GM18858 (cell line): Measurements from ENCODE around the gene CCNT2.
"Not testable (repeated sequence)": the region's sequence is repeated elsewhere in the genome, so short reads cannot be mapped to it uniquely, and the experiment has no call there.

ENCODE experiments used
- ATAC-seq: cut with Tn5 transposase; IDR thresholded peaks from one replicate; pipeline ENCODE4 v1.9.1; 2021; ENCODE audit not compliant: unreplicated experiment

The CCNT2 gene

DNA sequence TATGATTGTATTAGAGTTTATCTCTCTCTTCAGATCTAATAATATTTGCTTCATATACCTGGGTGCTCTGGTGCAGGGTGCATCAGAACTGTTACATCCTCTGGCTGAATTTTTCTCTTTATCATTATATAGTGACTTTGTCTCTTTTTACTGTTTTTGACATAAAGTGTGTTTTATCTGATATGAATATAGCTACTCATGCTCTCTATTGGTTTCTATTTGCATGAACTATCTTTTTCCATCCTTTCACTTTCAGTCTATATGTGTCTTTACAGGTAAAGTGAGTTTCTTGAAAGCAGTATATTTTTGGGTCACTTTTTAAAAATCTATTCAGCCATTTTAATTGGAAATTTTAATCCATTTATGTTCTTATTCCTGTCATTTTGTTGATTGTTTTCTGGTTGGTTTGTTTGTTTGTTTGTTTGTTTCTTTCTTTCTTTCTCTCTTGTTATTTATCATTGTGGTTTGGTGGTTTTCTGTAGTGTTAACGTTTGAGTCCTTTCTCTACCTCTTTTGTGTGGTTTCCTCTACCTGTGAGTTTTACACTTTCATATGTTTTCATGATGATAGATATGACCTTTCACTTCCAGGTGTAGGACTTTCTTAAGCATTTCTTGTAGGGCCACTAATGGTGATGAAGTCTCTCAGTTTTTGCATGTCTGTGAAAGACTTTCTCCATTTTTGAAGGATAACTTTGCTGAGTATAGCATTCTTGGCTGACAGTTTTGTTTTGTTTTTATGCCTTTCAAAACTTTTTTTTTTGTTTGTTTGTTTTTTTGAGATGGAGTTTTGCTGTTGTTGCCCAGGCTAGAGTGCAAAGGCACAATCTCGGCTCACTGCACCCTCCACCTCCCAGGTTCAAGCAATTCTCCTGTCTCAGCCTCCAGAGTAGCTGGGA lies 54.9 kb downstream of the CCNT2 start:
- ATAC-seq = no peak

DNA sequence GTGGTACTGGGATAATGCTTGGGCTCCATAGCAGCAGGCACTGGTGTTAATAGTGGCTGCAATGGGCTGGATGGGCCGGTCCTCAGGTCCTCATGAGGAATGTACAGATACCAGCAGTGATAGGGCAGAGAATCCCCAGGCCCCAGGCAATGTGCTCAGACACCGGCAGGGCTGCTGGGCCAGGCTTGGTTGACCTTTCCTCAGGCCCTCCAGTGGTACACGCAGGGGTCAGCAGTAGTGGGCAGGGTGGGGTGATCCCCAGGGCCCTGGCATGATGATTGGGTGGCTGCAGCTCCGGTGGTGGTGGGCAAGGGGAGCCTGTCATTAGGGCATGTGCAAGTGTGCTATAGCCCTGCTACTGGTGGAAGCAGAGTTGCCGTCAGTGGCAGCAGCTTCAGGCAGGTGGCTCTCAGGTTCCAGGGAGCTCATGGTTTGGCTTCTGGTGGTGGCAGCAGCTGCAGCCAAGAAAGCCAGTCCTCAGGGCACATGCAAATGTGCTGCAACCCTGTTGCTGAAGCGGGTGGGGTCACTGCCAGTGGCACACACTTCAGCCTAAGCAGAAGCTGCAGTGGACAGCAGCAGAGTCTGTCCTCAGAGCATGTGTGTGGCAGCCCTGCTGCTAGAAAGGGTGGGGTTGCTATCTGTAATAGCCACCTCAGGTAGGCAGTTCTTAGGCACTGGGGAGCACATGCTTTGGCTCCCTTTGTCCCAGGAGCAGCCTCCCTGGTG lies 56.8 kb downstream of the CCNT2 start:
- no peak for ATAC-seq

DNA sequence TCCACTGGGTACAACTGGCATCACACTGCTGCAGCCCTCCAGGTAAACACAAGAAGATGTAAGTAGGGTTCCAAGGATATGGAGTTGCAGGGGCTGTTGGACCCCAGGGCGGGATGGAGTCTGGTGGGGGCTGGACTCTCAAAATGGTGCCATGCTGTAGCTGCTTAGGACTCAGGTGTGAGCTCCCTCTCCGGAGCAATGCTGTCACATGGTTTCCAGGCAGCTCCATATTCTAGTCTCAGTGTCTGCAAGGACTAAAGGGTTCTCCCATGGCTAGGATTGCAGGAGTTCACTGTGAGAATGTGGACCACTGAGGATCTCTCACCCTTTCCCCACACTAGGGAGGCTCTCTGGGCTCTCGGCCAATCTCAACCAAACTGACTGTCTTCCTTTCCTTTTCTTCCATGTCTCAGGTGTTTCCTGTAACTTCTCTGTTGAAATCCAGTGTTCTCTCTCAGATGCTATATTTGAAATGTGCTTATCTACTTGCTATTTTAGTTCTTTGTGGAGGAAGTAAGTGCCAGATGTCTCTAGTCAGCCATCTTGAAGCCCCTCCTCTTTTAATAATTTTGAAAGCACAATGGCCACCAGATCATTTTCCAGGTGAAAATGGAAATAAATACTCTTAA lies 57.6 kb downstream of the CCNT2 start:
- no peak for ATAC-seq

DNA sequence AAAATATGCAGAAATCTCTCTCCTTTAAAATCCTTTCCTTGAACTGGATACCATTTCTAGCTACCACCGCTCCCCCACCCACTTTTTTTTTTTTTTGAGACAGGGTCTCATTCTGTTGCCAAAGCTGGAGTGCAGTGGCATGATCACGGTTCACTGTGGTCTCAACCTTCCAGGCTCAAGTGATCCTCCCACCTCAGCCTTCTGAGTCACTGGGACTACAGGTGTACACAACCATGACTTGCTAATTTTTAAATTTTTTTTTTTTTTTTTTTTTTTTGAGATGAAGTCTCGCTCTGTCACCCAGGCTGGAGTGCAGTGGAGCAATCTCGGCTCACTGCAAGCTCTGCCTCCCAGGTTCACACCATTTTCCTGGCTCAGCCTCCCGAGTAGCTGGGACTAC lies 58.5 kb downstream of the CCNT2 start:
- ATAC-seq = not testable (repeated sequence)

DNA sequence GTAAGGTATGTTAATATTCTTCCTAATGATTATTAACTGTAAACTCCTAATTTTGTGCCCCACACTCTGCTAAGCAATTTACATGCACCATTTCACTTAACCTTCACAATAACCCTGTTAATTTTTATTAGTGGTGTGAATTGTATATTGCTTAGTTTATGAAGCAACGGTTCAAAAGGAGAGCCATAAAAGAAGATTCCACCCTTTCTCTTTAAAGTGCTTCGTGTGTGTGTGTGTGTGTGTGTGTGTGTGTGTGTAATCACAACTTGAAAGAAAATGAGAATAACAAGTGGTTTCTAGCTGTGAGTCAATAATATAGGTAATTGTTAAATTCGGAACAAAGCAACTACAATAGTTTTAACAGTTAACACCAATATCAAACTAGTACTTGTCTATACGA lies 60.6 kb downstream of the CCNT2 start:
- no peak for ATAC-seq

DNA sequence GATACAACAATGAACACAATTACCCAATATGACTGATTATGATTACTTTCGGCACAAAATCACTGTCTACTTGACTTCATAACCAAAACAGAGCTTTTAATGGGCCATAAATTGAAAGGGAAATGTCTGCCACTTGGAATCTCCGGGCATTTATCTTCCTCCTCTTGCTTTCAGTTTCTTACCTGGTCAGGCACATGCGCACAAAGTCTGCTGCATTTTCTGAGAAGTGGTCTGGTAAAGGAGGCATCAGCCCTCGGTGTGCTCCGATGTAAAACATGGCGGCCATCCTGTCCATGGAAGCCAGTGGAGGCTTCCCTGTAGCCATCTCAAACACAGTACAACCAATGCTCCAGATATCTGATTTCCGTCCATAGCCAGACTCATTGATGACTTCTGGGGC lies 62.0 kb downstream of the CCNT2 start:
- ATAC-seq = no peak

DNA sequence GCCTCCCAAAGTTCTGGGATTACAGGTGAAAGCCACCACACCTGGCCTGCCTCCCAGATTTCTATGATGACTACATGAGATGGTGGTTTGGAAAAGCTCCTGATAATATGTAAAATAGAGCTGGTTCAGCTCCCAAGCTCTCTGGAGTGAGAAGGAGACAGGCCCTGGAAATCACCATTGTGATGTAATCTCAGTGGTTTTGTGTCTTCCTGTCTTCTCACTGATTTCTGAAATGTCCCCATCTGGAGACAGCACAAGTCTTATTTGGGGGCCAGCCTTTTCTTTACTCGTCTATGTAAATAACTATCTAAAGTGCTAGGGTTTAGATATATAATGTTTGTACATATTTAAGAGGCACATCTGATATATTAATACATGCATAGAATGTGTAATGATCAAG lies 64.0 kb downstream of the CCNT2 start:
- ATAC-seq = no peak

DNA sequence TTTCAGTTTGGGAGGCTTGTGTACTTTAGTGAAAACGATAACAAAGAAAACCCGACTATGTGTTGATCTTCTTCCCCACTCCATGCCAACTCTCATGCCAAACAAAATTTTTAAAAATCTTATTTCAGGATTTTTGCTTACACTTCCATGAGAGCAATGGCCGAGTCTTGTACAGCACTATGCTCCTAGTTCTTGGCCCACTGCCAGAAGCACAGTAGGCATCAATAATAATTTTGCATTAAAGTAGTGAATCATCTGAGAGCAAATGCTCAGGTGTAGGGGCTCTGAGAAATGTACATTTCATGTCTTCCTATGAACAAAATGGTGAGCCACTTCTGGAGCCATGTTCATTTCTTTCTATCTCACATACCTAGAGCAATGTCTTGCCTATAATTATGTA lies 66.4 kb downstream of the CCNT2 start:
- no peak for ATAC-seq

DNA sequence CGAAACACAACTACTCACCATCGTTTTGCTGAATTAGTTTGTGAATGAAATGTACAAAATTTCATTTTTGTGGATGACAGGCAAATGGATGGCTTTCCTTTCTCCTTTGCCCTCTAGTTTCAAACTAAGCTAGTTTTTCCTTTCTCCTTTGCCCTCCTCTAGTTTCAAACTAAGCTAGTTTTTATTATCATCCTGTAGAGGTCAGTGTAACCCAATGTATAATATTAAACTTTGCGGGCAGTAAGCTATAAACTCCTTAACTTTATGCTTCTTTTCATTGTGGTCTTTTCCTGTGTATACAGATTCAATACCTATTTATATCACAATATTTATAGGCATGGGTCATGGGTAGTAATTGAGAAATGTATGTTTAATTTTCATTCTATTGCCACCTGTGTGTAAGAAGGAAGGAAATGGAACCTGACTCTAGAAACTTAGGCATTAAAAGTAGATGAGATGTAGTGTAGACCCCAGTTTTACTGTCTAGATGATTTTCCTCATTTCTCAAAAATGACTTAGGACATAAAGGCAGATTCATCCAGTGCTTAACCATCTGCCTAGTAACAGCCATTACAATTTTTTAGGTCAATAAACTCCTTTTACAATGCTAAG lies 70.5 kb downstream of the CCNT2 start:
- ATAC-seq = no peak

DNA sequence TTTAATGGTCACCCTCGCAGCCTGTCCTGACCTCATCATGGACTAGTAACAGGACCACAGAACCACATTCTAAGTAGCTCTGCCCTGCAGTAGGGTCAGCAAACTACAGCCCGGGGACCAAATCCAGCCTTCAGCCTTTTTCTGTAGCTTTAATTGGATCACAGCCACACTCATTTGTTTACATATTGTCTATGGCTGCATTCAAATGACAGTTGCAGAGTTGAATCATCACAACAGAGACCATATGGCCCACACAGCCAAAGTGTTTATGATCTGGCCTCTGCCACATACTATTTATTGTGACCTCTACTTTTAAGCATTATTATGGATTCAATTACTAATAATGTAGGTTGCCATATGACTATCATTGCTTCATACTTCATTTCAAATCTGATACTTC lies 80.9 kb downstream of the CCNT2 start:
- no peak for ATAC-seq

DNA sequence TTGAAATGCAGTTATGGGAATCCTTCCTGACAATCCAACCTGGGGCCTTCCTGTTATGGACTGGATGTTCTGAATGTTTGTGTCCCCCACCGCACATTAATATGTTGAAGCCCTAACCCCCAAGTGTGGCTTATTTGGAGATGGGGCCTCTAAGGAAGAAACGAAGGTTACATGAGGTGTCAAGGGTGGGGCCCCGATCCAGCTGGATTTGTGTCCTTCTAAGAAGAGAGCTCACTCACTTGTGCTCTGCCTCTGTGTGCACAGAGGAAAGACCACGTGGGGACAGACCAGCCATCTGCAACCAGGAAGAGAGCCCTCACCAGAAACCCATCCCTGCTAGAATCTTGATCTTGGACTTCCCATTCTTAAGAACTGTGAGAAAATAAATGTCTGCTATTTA lies 84.2 kb downstream of the CCNT2 start:
- no peak for ATAC-seq

DNA sequence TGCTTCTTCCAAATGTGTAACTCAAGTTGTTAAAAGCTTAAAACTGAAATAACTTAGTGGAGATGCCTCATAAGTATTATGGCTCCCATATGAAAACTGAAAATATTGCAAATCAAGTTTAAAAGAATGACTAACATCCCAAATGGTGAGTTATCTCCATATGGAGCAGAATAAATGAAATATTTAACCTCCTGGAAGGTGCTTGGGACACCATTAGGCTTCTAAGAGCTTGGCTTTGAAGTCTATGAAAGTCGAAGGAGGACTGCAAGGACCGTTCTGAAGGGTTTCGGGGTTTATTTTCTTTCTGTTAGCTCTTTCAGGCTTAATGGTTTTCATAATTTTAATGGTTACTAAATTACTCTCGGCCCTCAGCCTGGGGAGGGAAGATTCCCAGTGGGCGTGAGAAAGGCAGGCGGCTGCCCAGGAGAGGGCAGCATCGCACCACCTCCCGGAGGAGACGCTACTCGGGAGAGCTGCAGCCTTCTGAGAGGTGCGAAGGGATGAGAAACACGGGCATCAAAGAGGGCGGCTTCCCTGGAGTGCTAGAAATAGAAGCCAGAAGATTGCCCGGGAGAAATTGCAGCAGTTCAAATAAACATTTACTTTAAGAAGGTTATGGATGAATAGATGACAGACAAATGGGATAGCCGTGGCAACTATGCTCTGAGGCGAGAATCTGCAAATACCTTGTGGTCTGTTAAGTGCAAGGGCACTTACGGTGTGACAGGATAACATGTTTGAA lies 85.6 kb downstream of the CCNT2 start:
- peak; percentile 86 for ATAC-seq

DNA sequence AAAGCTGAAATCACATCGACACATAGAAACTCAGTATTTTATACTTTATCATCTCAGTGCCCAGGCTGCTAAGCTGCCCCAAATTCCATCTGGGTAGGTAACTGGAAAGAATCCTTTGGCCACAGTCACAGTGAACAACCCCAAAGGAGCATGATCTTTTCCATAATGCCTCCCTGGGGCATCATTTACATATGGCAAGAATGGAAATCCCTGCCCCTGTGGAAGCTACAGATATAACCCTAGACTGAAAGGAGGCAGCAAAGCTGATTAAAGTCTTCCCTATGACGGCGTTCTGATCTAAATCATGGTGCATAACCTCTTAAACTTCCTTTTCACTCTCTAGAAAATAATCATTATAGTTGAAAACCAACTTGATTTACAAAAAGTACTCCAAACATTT lies 87.1 kb downstream of the CCNT2 start:
- no peak for ATAC-seq
